Measurements from ENCODE around the gene GRSF1.

GRSF1 gene

GRCh38 chr4:70858454-70858853 is 18.8 kb upstream of the GRSF1 start:
- Histone ChIP-seq H3K4me1 (ENCODE audit: control insufficient read depth, low read length) (peaks cover 23% of the 10 kb centered on the region), H4K20me1 (ENCODE audit: control insufficient read depth, insufficient read depth, low read depth, low read length) (no peaks in the 10 kb centered on the region), H3K9me3 (ENCODE audit: control insufficient read depth, insufficient read depth, low read length) (no peaks in the 10 kb centered on the region), H3F3A (ENCODE audit: control insufficient read depth, insufficient read depth) (no peaks in the 10 kb centered on the region), H3K27me3 (ENCODE audit: control insufficient read depth, low read length) (no peaks in the 10 kb centered on the region), H3K79me2 (ENCODE audit: control insufficient read depth, low read length) (no peaks in the 10 kb centered on the region), H3K9me2 (replicated peaks; ENCODE audit: control insufficient read depth, low read length) (no peaks in the 10 kb centered on the region), H3K4me3 (ENCODE audit: low read length) (no peak overlapping the region), H3K36me3 (ENCODE audit: control insufficient read depth, low read length) (no peaks in the 10 kb centered on the region), H3K4me2 (ENCODE audit: low read length) (no peak overlapping the region), H3K27ac (ENCODE audit: low read depth, low read length) (no peak overlapping the region)
- TF ChIP-seq CTCF (IDR thresholded peaks at IDR 0.05; ENCODE audit: low read depth, low read length, poor library complexity, severe bottlenecking): no peak
- no peak for TF ChIP-seq EZH2phosphoT487 (IDR thresholded peaks at IDR 0.05; ENCODE audit: borderline replicate concordance, low read length)

GRCh38 chr4:70855464-70855863 is 15.8 kb upstream of the GRSF1 start:
- no peak for TF ChIP-seq CTCF (IDR thresholded peaks at IDR 0.05; ENCODE audit: low read depth, low read length, poor library complexity, severe bottlenecking)
- no peak for TF ChIP-seq EZH2phosphoT487 (IDR thresholded peaks at IDR 0.05; ENCODE audit: borderline replicate concordance, low read length)
- no peaks in the 10 kb centered on the region for H3K79me2 ChIP-seq (ENCODE audit: control insufficient read depth, low read length)
- H3K9me2 ChIP-seq (replicated peaks; ENCODE audit: control insufficient read depth, low read length): no peaks in the 10 kb centered on the region
- H3K27ac ChIP-seq (ENCODE audit: low read depth, low read length): no peak overlapping the region
- no peaks in the 10 kb centered on the region for H3K27me3 ChIP-seq (ENCODE audit: control insufficient read depth, low read length)
- no peaks in the 10 kb centered on the region for H4K20me1 ChIP-seq (ENCODE audit: control insufficient read depth, insufficient read depth, low read depth, low read length)
- H3K9me3 ChIP-seq (ENCODE audit: control insufficient read depth, insufficient read depth, low read length): no peaks in the 10 kb centered on the region
- H3K4me2 ChIP-seq (ENCODE audit: low read length): no peak overlapping the region
- no peak overlapping the region for H3K4me3 ChIP-seq (ENCODE audit: low read length)
- H3K4me1 ChIP-seq (ENCODE audit: control insufficient read depth, low read length): peaks cover 32% of the 10 kb centered on the region
- H3F3A ChIP-seq (ENCODE audit: control insufficient read depth, insufficient read depth): no peaks in the 10 kb centered on the region
- H3K36me3 ChIP-seq (ENCODE audit: control insufficient read depth, low read length): no peaks in the 10 kb centered on the region

GRCh38 chr4:70849291-70849690 is 9.6 kb upstream of the GRSF1 start:
- Histone ChIP-seq H3K36me3 (ENCODE audit: control insufficient read depth, low read length) (no peaks in the 10 kb centered on the region), H3K27ac (ENCODE audit: low read depth, low read length) (no peak overlapping the region), H3K4me1 (ENCODE audit: control insufficient read depth, low read length) (peaks cover 51% of the 10 kb centered on the region), H3K4me3 (ENCODE audit: low read length) (no peak overlapping the region), H3K9me2 (replicated peaks; ENCODE audit: control insufficient read depth, low read length) (no peaks in the 10 kb centered on the region), H4K20me1 (ENCODE audit: control insufficient read depth, insufficient read depth, low read depth, low read length) (no peaks in the 10 kb centered on the region), H3F3A (ENCODE audit: control insufficient read depth, insufficient read depth) (peaks cover 6% of the 10 kb centered on the region), H3K9me3 (ENCODE audit: control insufficient read depth, insufficient read depth, low read length) (no peaks in the 10 kb centered on the region), H3K79me2 (ENCODE audit: control insufficient read depth, low read length) (no peaks in the 10 kb centered on the region), H3K27me3 (ENCODE audit: control insufficient read depth, low read length) (no peaks in the 10 kb centered on the region), H3K4me2 (ENCODE audit: low read length) (peak overlapping the region; percentile 13; the same call in 1 of the 2 replicates)
- TF ChIP-seq CTCF (IDR thresholded peaks at IDR 0.05; ENCODE audit: low read depth, low read length, poor library complexity, severe bottlenecking) (no peak), EZH2phosphoT487 (IDR thresholded peaks at IDR 0.05; ENCODE audit: borderline replicate concordance, low read length) (no peak)
